Heart left ventricle (tissue), 13 donors: ENCODE data around the gene BTG1.

ENCODE experiments used
- CTCF ChIP-seq, 12 donors: fragments of 200-600 bp; sonication (generic) in 4 of 12; IDR thresholded peaks; one replicate each; pipeline versions ENCODE4 v1.5.0 to v1.8.0; 2018 to 2022; ENCODE audit warnings: antibody characterized with exemption in 12 of 12, mild to moderate bottlenecking in 5 of 12
- POLR2A ChIP-seq, 2 donors: fragments of 450-650 bp; IDR thresholded peaks; one replicate each; pipeline ENCODE4 v1.6.1; 2017; ENCODE audit warnings: antibody characterized with exemption in 2 of 2, mild to moderate bottlenecking in 2 of 2, moderate library complexity in 2 of 2
- donor health status: ischemic (EF 13 %, LVEDD 7.1; RV severe dilation, severe dysfunction).
- donor health status: DM: no; HTN: yes; CAD: no.
- donor health status: DM: no; HTN: no; CAD: no.
- donor health status: ischemic (EF 25% LVEDD 6.9; RV normal size, moderate dysfunction).
- donor health status: ischemic (EF 25% LVEDD 5.7; RV mildly dilated, moderate dysfunction).
- donor health status: ischemic (EF 35%, LVEDD 5.7; RV mildly dilated, moderate dysfunction).
- donor health status: nonischemic (EF 11% LVEDD 7.7; RV severe dilation, severe dysfunction).
- donor health status: DM: yes; HTN: yes; CAD: no.
- donor health status: PGD.
- donor health status: ischemic (EF 29% LVEDD 5.4; RV normal size, mild dysfunction).
- donor health status: nonischemic (EF 23%, LVEDD 6.1; RV moderate dilation, normal function).

- TF ChIP-seq CTCF (IDR thresholded peaks at IDR 0.05) (no peak), POLR2A (IDR thresholded peaks at IDR 0.05) (no peak)
Measured at GRCh38 chr12:92133795-92134637, 11.6 kb downstream of the BTG1 start.
